Panc1 (cell line): Measurements from ENCODE around the gene CST5.

Source experiments
- CTCF ChIP-seq: fragments of 450-650 bp; IDR thresholded peaks from 2 replicates; pipeline ENCODE4 v1.5.1; 2017; ENCODE audit warnings: mild to moderate bottlenecking
- POLR2AphosphoS5 ChIP-seq: IDR thresholded peaks from 2 replicates; pipeline ENCODE4 v1.6.1; 2012; ENCODE audit warnings: mild to moderate bottlenecking, low read depth, low read length, moderate library complexity
- REST ChIP-seq, 2 experiments: IDR thresholded peaks; 2 replicates each; pipeline ENCODE4 v1.6.1; 2011 to 2012; ENCODE audit warnings: low read depth in 2 of 2, control low read depth in 1 of 2, low read length in 1 of 2, mild to moderate bottlenecking in 1 of 2, moderate library complexity in 1 of 2; ENCODE audit not compliant: insufficient read depth in 1 of 2
- SIN3A ChIP-seq: IDR thresholded peaks from 2 replicates; pipeline ENCODE4 v1.6.1; 2012; ENCODE audit warnings: low read depth, mild to moderate bottlenecking, low read length, moderate library complexity, borderline replicate concordance; ENCODE audit not compliant: insufficient read depth
- TCF7L2 ChIP-seq: IDR thresholded peaks from 2 replicates; pipeline ENCODE4 v1.6.1; 2011; ENCODE audit warnings: mild to moderate bottlenecking, low read depth, low read length, inconsistent platforms

GRCh38 chr20:23869520-23869919 lies 10.0 kb downstream of the CST5 start:
- no peak for TF ChIP-seq CTCF
- no peak for TF ChIP-seq POLR2AphosphoS5
- TF ChIP-seq REST (IDR thresholded peaks at IDR 0.05; ENCODE audit: insufficient read depth in 1 of 2, low read depth in 2 of 2, low read length in 1 of 2): no peak
- TF ChIP-seq TCF7L2: no peak
- TF ChIP-seq SIN3A: no peak
